ENCODE results near the gene SLC37A1.

Gene SLC37A1

DNA sequence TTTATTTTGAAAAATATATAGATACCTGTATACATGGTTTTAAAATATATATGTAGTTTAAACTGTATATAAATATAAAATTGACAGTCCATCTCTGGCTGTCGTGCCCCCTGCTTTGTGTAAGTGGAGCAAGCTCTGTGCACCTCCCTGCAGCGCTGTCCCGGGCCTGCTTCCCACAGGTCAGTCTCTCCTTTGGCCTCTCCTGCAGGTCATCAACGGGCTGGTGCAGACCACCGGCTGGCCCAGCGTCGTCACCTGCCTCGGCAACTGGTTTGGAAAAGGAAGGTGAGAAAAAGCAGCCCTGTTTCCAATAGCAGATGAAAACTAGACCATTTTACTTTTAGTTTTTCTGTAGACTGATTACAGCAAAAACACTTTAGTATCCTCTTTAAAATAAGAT lies 28.5 kb downstream of the SLC37A1 start:
- no peak overlapping the region for H3K27ac ChIP-seq
- TF ChIP-seq, protein P1, sequence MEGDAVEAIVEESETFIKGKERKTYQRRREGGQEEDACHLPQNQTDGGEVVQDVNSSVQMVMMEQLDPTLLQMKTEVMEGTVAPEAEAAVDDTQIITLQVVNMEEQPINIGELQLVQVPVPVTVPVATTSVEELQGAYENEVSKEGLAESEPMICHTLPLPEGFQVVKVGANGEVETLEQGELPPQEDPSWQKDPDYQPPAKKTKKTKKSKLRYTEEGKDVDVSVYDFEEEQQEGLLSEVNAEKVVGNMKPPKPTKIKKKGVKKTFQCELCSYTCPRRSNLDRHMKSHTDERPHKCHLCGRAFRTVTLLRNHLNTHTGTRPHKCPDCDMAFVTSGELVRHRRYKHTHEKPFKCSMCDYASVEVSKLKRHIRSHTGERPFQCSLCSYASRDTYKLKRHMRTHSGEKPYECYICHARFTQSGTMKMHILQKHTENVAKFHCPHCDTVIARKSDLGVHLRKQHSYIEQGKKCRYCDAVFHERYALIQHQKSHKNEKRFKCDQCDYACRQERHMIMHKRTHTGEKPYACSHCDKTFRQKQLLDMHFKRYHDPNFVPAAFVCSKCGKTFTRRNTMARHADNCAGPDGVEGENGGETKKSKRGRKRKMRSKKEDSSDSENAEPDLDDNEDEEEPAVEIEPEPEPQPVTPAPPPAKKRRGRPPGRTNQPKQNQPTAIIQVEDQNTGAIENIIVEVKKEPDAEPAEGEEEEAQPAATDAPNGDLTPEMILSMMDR (conservative IDR thresholded peaks at IDR 0.05; ENCODE audit: low read depth), result no peak
- POLR2A ChIA-PET (ENCODE audit: low non-redundant PET), result no interaction called here
- CTCF ChIA-PET, result no interaction called here
- DNase-seq (ENCODE audit: low spot score), result no peak

DNA sequence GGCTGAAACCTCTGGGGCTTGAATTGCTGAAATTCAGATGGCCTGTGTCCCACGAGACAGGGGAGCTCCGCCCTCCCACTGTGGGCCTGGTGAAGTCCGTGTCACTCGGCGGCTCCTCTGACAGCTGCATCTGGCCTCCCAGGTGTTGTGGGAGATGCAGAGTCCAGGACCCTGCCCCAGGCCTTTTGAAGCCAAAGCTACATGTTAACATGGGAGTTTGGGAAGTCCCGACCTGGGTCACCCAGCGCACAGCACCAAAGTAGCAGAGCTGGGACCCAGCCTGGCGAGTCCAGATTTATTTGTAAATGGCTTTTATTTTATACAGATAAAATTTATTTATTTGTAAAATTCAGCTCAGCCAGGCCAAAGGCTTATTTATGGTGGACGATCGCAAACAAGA lies 28.9 kb downstream of the SLC37A1 start:
- ChIA-PET CTCF (no interaction called here), POLR2A (ENCODE audit: low non-redundant PET) (no interaction called here)
- DNase-seq (ENCODE audit: low spot score), result no peak
- H3K27ac ChIP-seq, result no peak overlapping the region
- TF ChIP-seq, protein P1 (conservative IDR thresholded peaks at IDR 0.05; ENCODE audit: low read depth), result no peak

GRCh38 chr21:42543106-42543847 lies 29.6 kb downstream of the SLC37A1 start:
- no peak overlapping the region for H3K27ac ChIP-seq
- ChIA-PET CTCF (no interaction called here), POLR2A (ENCODE audit: low non-redundant PET) (no interaction called here)
- TF ChIP-seq, protein P1 (conservative IDR thresholded peaks at IDR 0.05; ENCODE audit: low read depth), result no peak
- no peak for DNase-seq (ENCODE audit: low spot score)

GRCh38 chr21:42544544-42544943 lies 30.9 kb downstream of the SLC37A1 start:
- TF ChIP-seq, protein P1 (conservative IDR thresholded peaks at IDR 0.05; ENCODE audit: low read depth), result no peak
- ChIA-PET POLR2A (ENCODE audit: low non-redundant PET) (no interaction called here), CTCF (interaction anchor here (0.5 to 0.6 kb wide), 2 partner anchors 9 to 10 kb away, joined by 3 to 5 read pairs; no protein-coding TSS in a partner anchor)
- no peak overlapping the region for H3K27ac ChIP-seq
- DNase-seq (ENCODE audit: low spot score), result no peak

GRCh38 chr21:42545317-42545716 lies 31.7 kb downstream of the SLC37A1 start:
- DNase-seq (ENCODE audit: low spot score), result no peak
- no peak overlapping the region for H3K27ac ChIP-seq
- TF ChIP-seq, protein P1 (conservative IDR thresholded peaks at IDR 0.05; ENCODE audit: low read depth), result no peak
- ChIA-PET POLR2A (ENCODE audit: low non-redundant PET) (no interaction called here), CTCF (interaction anchor here (0.6 kb wide), 1 partner anchor 8 kb away, joined by 3 read pairs; no protein-coding TSS in a partner anchor)

- TF ChIP-seq, protein P1 (conservative IDR thresholded peaks at IDR 0.05; ENCODE audit: low read depth), result no peak
- ChIA-PET CTCF (no interaction called here), POLR2A (ENCODE audit: low non-redundant PET) (no interaction called here)
- no peak overlapping the region for H3K27ac ChIP-seq
- DNase-seq (ENCODE audit: low spot score), result no peak
Measured at GRCh38 chr21:42545745-42546144, 32.1 kb downstream of the SLC37A1 start.

All from RWPE1 (cell line).